Parathyroid adenoma (tissue), 2 donors: Measurements from ENCODE around the gene WEE2.

Experiments
- H2AFZ ChIP-seq: fragments of 300-600 bp; sonication (generic); one replicate; pipeline ENCODE4 v1.7.0; 2017; ENCODE audit warnings: antibody characterized with exemption, mild to moderate bottlenecking
- H3K27ac ChIP-seq: fragments of 300-600 bp; sonication (generic); one replicate; pipeline ENCODE4 v1.7.0; 2017
- H3K27me3 ChIP-seq: fragments of 300-600 bp; sonication (generic); one replicate; pipeline ENCODE4 v1.7.0; 2017; ENCODE audit warnings: low read length; ENCODE audit not compliant: control insufficient read depth, insufficient read depth
- H3K36me3 ChIP-seq: fragments of 300-600 bp; sonication (generic); one replicate; pipeline ENCODE4 v1.7.0; 2017; ENCODE audit warnings: low read length; ENCODE audit not compliant: control insufficient read depth, insufficient read depth
- H3K4me1 ChIP-seq: fragments of 300-600 bp; sonication (generic); one replicate; pipeline ENCODE4 v1.7.0; 2017; ENCODE audit warnings: control low read depth
- H3K4me2 ChIP-seq: fragments of 300-600 bp; sonication (generic); one replicate; pipeline ENCODE4 v1.7.0; 2017; ENCODE audit warnings: low read length
- H3K4me3 ChIP-seq: fragments of 300-600 bp; sonication (generic); one replicate; pipeline ENCODE4 v1.7.0; 2017; ENCODE audit warnings: low read depth, low read length
- H3K79me2 ChIP-seq: fragments of 300-600 bp; sonication (generic); one replicate; pipeline ENCODE4 v1.7.0; 2017; ENCODE audit warnings: control low read depth
- H3K9ac ChIP-seq: fragments of 300-600 bp; sonication (generic); one replicate; pipeline ENCODE4 v1.7.0; 2017; ENCODE audit warnings: mild to moderate bottlenecking
- H3K9me3 ChIP-seq: fragments of 300-600 bp; sonication (generic); one replicate; pipeline ENCODE4 v1.7.0; 2017; ENCODE audit warnings: low read length; ENCODE audit not compliant: control insufficient read depth
- TF ChIP-seq, protein P1 (sequence below): fragments of 300-600 bp; sonication (generic); IDR thresholded peaks from one replicate; pipeline ENCODE4 v1.7.0; 2017; ENCODE audit warnings: antibody characterized with exemption, mild to moderate bottlenecking
- donor health status: primary hyperparathyroidism.

WEE2 gene

GRCh38 chr7:141665208-141666035, 42.7 kb upstream of the WEE2 start:
- Histone ChIP-seq H3K4me2 (no peak overlapping the region), H3K27ac (no peak overlapping the region), H3K9ac (no peak overlapping the region), H3K27me3 (no peaks in the 10 kb centered on the region), H3K4me3 (no peak overlapping the region), H3K79me2 (no peaks in the 10 kb centered on the region), H3K9me3 (no peaks in the 10 kb centered on the region), H2AFZ (no peak overlapping the region), H3K4me1 (peaks cover 11% of the 10 kb centered on the region), H3K36me3 (no peaks in the 10 kb centered on the region)
- TF ChIP-seq, protein P1, sequence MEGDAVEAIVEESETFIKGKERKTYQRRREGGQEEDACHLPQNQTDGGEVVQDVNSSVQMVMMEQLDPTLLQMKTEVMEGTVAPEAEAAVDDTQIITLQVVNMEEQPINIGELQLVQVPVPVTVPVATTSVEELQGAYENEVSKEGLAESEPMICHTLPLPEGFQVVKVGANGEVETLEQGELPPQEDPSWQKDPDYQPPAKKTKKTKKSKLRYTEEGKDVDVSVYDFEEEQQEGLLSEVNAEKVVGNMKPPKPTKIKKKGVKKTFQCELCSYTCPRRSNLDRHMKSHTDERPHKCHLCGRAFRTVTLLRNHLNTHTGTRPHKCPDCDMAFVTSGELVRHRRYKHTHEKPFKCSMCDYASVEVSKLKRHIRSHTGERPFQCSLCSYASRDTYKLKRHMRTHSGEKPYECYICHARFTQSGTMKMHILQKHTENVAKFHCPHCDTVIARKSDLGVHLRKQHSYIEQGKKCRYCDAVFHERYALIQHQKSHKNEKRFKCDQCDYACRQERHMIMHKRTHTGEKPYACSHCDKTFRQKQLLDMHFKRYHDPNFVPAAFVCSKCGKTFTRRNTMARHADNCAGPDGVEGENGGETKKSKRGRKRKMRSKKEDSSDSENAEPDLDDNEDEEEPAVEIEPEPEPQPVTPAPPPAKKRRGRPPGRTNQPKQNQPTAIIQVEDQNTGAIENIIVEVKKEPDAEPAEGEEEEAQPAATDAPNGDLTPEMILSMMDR, result no peak

GRCh38 chr7:141666071-141666470, 42.1 kb upstream of the WEE2 start:
- Histone ChIP-seq H3K9ac (no peak overlapping the region), H3K79me2 (no peaks in the 10 kb centered on the region), H3K36me3 (no peaks in the 10 kb centered on the region), H3K4me2 (no peak overlapping the region), H3K4me3 (no peak overlapping the region), H3K27ac (no peak overlapping the region), H3K4me1 (peaks cover 8% of the 10 kb centered on the region), H2AFZ (no peak overlapping the region), H3K9me3 (no peaks in the 10 kb centered on the region), H3K27me3 (no peaks in the 10 kb centered on the region)
- TF ChIP-seq, protein P1, result no peak

- Histone ChIP-seq H3K9me3 (no peaks in the 10 kb centered on the region), H3K4me1 (no peaks in the 10 kb centered on the region), H3K9ac (no peak overlapping the region), H3K4me3 (no peak overlapping the region), H3K27me3 (no peaks in the 10 kb centered on the region), H3K27ac (no peak overlapping the region), H3K36me3 (no peaks in the 10 kb centered on the region), H2AFZ (no peak overlapping the region), H3K4me2 (no peak overlapping the region), H3K79me2 (no peaks in the 10 kb centered on the region)
- TF ChIP-seq, protein P1, result no peak
Measured at GRCh38 chr7:141668853-141669252, 39.3 kb upstream of the WEE2 start.

DNA sequence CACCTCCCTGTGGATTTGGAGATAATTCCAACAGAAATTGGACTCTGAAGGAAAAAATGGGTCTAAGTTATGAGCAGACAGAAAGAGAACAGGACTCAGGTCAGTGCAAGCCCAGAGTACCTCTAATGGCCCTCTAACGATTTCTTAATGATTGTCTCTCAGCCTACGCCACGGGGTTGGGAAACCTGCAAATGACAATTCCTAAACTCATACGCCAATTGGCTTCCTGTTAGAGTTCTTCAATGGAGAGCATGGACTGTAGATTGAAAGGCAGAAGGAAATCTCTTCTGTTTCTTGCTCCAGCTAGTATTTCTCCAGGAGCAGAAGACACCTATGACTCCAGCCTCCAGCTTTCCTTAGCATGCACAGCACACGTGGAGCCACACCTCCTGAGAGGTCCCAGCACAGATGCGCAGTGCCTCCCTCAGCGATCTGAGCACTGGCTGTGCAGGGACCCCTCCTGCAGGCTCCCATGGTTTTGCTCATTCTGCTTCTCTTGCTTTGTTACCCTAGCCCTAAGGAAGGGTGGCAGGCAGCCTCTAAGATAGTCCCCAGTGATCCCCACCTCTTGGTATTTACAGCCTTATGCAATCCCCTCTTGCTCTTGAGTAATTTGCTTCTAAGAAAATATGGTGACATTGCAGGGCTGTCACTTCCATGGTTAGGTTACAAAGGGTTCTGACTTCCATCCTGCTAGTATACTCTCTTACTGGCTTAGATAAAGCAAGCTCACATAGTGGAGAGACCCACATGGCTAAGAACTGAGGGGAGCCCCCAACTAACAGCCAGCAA, 36.3 kb upstream of the WEE2 start:
- H3K27me3 ChIP-seq, result no peaks in the 10 kb centered on the region
- no peaks in the 10 kb centered on the region for H3K36me3 ChIP-seq
- no peak overlapping the region for H3K4me2 ChIP-seq
- no peak overlapping the region for H2AFZ ChIP-seq
- no peak overlapping the region for H3K9ac ChIP-seq
- no peaks in the 10 kb centered on the region for H3K9me3 ChIP-seq
- no peaks in the 10 kb centered on the region for H3K79me2 ChIP-seq
- no peak overlapping the region for H3K4me3 ChIP-seq
- H3K27ac ChIP-seq, result no peak overlapping the region
- H3K4me1 ChIP-seq, result no peaks in the 10 kb centered on the region
- TF ChIP-seq, protein P1, result no peak
